ENCODE results near the gene PLBD2. TPM values are rescaled to one million over a fixed set of nuclear protein-coding genes. Genes with fewer than 3 reads are reported as not detected.
A peak's percentile ranks its signal among the peaks of the same experiment; 100 is the strongest.

Gene PLBD2
- 23.8 TPM for polyA plus RNA-seq (2013, experiment 1 of 2)
- polyA plus RNA-seq (2013, experiment 2 of 2) = 24.2 TPM

GRCh38 chr12:113358381-113359132, at the start of gene PLBD2:
Gene PLBD2, plus strand, starts transcription at chr12:113358587. Its CDS starts 14 bp downstream, at chr12:113358601.
- Histone ChIP-seq H3K18ac (ENCODE audit: low read length) (peak within 1 kb of the TSS; percentile 93), H3K27ac (replicated peaks; ENCODE audit: low read length) (no peak within 1 kb of the TSS), H2AFZ (ENCODE audit: low read length) (peak within 1 kb of the TSS; percentile 99), H3K4me3 (ENCODE audit: low read length in 2 of 2) (peak within 1 kb of the TSS; percentile 94 to 98), H3K4me1 (ENCODE audit: control insufficient read depth in 2 of 2, insufficient read depth in 1 of 2, low read depth in 1 of 2, low read length in 2 of 2) (peaks cover 6 to 9% of the 10 kb centered on the region in 2 donors), H2BK15ac (ENCODE audit: low read length) (peak within 1 kb of the TSS; percentile 92), H3K14ac (ENCODE audit: low read length) (peak within 1 kb of the TSS; percentile 14), H3K9ac (ENCODE audit: low read depth, low read length, poor library complexity) (peak within 1 kb of the TSS; percentile 89), H2BK120ac (ENCODE audit: low read depth, low read length) (no peak within 1 kb of the TSS), H3K36me3 (replicated peaks in 1 of 2; ENCODE audit: control insufficient read depth in 2 of 2, insufficient read depth in 2 of 2, low read length in 2 of 2) (peaks cover 0 to 6% of the 10 kb centered on the region in 2 donors), H3K9me3 (replicated peaks in 1 of 2; ENCODE audit: control insufficient read depth in 2 of 2, insufficient read depth in 1 of 2, low read depth in 1 of 2, low read length in 2 of 2) (no peaks in the 10 kb centered on the region), H4K8ac (ENCODE audit: low read depth, low read length) (peak within 1 kb of the TSS; percentile 17), H2AK5ac (ENCODE audit: low read depth, low read length) (no peak within 1 kb of the TSS), H3K79me1 (ENCODE audit: low read depth, low read length) (peaks cover 5% of the 10 kb centered on the region), H3K4ac (ENCODE audit: low read length) (peak within 1 kb of the TSS; percentile 57), H3K4me2 (ENCODE audit: insufficient read depth, low read length, poor library complexity, severe bottlenecking) (peak within 1 kb of the TSS; percentile 89), H3K27me3 (ENCODE audit: control insufficient read depth in 3 of 3, insufficient read depth in 3 of 3, low read depth in 1 of 3, low read length in 3 of 3) (no peaks in the 10 kb centered on the region), H2BK5ac (ENCODE audit: low read length) (no peak within 1 kb of the TSS), H4K91ac (ENCODE audit: low read depth, low read length, poor library complexity) (no peak within 1 kb of the TSS), H3K23ac (ENCODE audit: low read depth, low read length, poor library complexity) (peak within 1 kb of the TSS; percentile 51), H2BK12ac (ENCODE audit: low read length) (peak within 1 kb of the TSS; percentile 46)
- no CpG with 5 or more reads among the region's 67 CpGs for WGBS, 2 donors (ENCODE audit: extremely low coverage in 2 of 2, insufficient read length in 2 of 2, insufficient replicate concordance in 1 of 2)
- peak; percentile 89 for DNase-seq (ENCODE audit: low spot score)

DNA sequence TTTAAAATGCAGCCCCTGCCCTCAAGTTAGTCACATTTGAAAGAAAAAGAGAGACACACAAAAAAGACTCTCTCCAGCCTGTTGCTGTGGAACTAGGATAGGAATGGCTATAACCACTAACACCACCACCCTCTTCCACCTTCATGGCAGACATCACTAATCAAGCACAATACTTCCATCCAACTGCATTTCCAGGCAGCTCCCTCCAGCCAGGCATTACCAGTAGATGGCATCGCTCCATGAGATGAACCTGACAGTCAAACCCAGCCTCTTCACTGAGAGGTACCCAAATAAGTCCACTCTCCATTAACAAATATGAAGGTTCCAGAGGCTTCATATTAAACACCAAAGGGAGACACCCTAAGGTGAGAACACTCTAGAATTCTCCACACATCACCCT, 47.9 kb upstream of the PLBD2 start:
- no peak overlapping the region for H2BK15ac ChIP-seq (ENCODE audit: low read length)
- H3K4me1 ChIP-seq (ENCODE audit: control insufficient read depth in 2 of 2, insufficient read depth in 1 of 2, low read depth in 1 of 2, low read length in 2 of 2) = peaks cover 0 to 8% of the 10 kb centered on the region in 2 donors
- H4K91ac ChIP-seq (ENCODE audit: low read depth, low read length, poor library complexity) = no peak overlapping the region
- no peak overlapping the region for H2BK120ac ChIP-seq (ENCODE audit: low read depth, low read length)
- DNase-seq (ENCODE audit: low spot score) = no peak
- peaks cover 2 to 27% of the 10 kb centered on the region in 2 donors for H3K36me3 ChIP-seq (replicated peaks in 1 of 2; ENCODE audit: control insufficient read depth in 2 of 2, insufficient read depth in 2 of 2, low read length in 2 of 2)
- WGBS, 2 donors (ENCODE audit: extremely low coverage in 2 of 2, insufficient read length in 2 of 2, insufficient replicate concordance in 1 of 2) = no CpG with 5 or more reads among the region's 1 CpG
- H3K18ac ChIP-seq (ENCODE audit: low read length) = no peak overlapping the region
- H3K4me2 ChIP-seq (ENCODE audit: insufficient read depth, low read length, poor library complexity, severe bottlenecking) = no peak overlapping the region
- no peaks in the 10 kb centered on the region for H3K79me1 ChIP-seq (ENCODE audit: low read depth, low read length)
- H3K27me3 ChIP-seq (ENCODE audit: control insufficient read depth in 3 of 3, insufficient read depth in 3 of 3, low read depth in 1 of 3, low read length in 3 of 3) = no peaks in the 10 kb centered on the region
- no peaks in the 10 kb centered on the region for H3K9me3 ChIP-seq (replicated peaks in 1 of 2; ENCODE audit: control insufficient read depth in 2 of 2, insufficient read depth in 1 of 2, low read depth in 1 of 2, low read length in 2 of 2)
- no peak overlapping the region for H3K27ac ChIP-seq (replicated peaks; ENCODE audit: low read length)
- no peak overlapping the region for H2BK12ac ChIP-seq (ENCODE audit: low read length)
- H3K14ac ChIP-seq (ENCODE audit: low read length) = no peak overlapping the region
- H2AFZ ChIP-seq (ENCODE audit: low read length) = no peak overlapping the region
- no peak overlapping the region for H3K4ac ChIP-seq (ENCODE audit: low read length)
- no peak overlapping the region for H3K4me3 ChIP-seq (ENCODE audit: low read length in 2 of 2)
- H3K23ac ChIP-seq (ENCODE audit: low read depth, low read length, poor library complexity) = no peak overlapping the region
- no peak overlapping the region for H2AK5ac ChIP-seq (ENCODE audit: low read depth, low read length)
- H2BK5ac ChIP-seq (ENCODE audit: low read length) = no peak overlapping the region
- H3K9ac ChIP-seq (ENCODE audit: low read depth, low read length, poor library complexity) = no peak overlapping the region
- no peak overlapping the region for H4K8ac ChIP-seq (ENCODE audit: low read depth, low read length)

DNA sequence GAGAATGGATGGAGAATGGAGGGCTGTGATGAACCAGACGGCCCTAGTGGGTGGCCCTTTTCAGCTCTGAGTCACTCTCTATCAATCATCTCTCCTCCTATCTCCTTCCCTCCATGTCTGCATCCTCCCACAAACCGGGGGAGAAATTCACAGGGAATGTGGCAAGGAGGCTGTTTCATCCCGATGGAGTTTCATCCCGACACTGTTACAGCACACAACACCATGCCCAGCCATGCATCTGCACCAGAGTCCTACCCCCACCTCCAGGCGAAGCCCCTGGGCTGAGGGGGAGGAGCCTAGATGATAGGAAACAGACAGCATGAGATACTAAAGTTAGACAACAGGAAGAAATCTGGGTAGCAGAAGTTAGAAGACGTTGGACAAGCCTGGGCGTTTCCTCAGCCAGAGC, 44.3 kb upstream of the PLBD2 start:
- Histone ChIP-seq H3K4me2 (ENCODE audit: insufficient read depth, low read length, poor library complexity, severe bottlenecking) (no peak overlapping the region), H2BK15ac (ENCODE audit: low read length) (no peak overlapping the region), H3K79me1 (ENCODE audit: low read depth, low read length) (no peaks in the 10 kb centered on the region), H2BK5ac (ENCODE audit: low read length) (no peak overlapping the region), H3K4me1 (ENCODE audit: control insufficient read depth in 2 of 2, insufficient read depth in 1 of 2, low read depth in 1 of 2, low read length in 2 of 2) (peaks cover 0 to 3% of the 10 kb centered on the region in 2 donors), H3K4ac (ENCODE audit: low read length) (no peak overlapping the region), H3K9me3 (replicated peaks in 1 of 2; ENCODE audit: control insufficient read depth in 2 of 2, insufficient read depth in 1 of 2, low read depth in 1 of 2, low read length in 2 of 2) (no peaks in the 10 kb centered on the region), H2BK12ac (ENCODE audit: low read length) (no peak overlapping the region), H3K9ac (ENCODE audit: low read depth, low read length, poor library complexity) (no peak overlapping the region), H3K4me3 (ENCODE audit: low read length in 2 of 2) (no peak overlapping the region), H2AK5ac (ENCODE audit: low read depth, low read length) (no peak overlapping the region), H4K8ac (ENCODE audit: low read depth, low read length) (no peak overlapping the region), H4K91ac (ENCODE audit: low read depth, low read length, poor library complexity) (no peak overlapping the region), H2BK120ac (ENCODE audit: low read depth, low read length) (no peak overlapping the region), H3K27ac (replicated peaks; ENCODE audit: low read length) (no peak overlapping the region), H3K36me3 (replicated peaks in 1 of 2; ENCODE audit: control insufficient read depth in 2 of 2, insufficient read depth in 2 of 2, low read length in 2 of 2) (peaks cover 4 to 41% of the 10 kb centered on the region in 2 donors), H3K14ac (ENCODE audit: low read length) (no peak overlapping the region), H3K27me3 (ENCODE audit: control insufficient read depth in 3 of 3, insufficient read depth in 3 of 3, low read depth in 1 of 3, low read length in 3 of 3) (no peaks in the 10 kb centered on the region), H3K18ac (ENCODE audit: low read length) (no peak overlapping the region), H2AFZ (ENCODE audit: low read length) (no peak overlapping the region), H3K23ac (ENCODE audit: low read depth, low read length, poor library complexity) (no peak overlapping the region)
- WGBS, 2 donors (ENCODE audit: extremely low coverage in 2 of 2, insufficient read length in 2 of 2, insufficient replicate concordance in 1 of 2) = no CpG with 5 or more reads among the region's 7 CpGs
- no peak for DNase-seq (ENCODE audit: low spot score)

DNA sequence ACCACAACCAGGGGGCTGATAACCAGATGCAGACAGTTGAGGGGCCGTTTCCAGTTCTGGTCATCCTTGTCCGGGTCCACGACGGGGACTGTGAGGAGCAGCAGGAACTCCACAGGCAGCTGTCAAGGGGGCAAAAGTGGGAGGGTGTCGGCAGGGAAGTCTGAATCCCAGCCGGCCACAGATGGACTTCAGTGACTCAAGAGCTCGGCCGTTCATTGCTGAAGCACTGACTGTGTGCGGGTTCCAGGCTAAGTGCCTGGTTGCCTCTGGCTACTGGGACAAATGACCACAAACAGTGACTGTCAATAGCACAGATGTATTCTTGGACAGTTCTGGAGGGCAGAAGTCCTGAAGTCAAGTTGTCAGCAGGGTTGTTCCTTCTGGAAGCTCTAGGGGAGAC, 43.0 kb upstream of the PLBD2 start:
- H2AK5ac ChIP-seq (ENCODE audit: low read depth, low read length) = no peak overlapping the region
- no peaks in the 10 kb centered on the region for H3K79me1 ChIP-seq (ENCODE audit: low read depth, low read length)
- peaks cover 0 to 3% of the 10 kb centered on the region in 2 donors for H3K4me1 ChIP-seq (ENCODE audit: control insufficient read depth in 2 of 2, insufficient read depth in 1 of 2, low read depth in 1 of 2, low read length in 2 of 2)
- no peak overlapping the region for H3K27ac ChIP-seq (replicated peaks; ENCODE audit: low read length)
- no peak overlapping the region for H3K14ac ChIP-seq (ENCODE audit: low read length)
- H3K9me3 ChIP-seq (replicated peaks in 1 of 2; ENCODE audit: control insufficient read depth in 2 of 2, insufficient read depth in 1 of 2, low read depth in 1 of 2, low read length in 2 of 2) = no peaks in the 10 kb centered on the region
- no peak overlapping the region for H2BK120ac ChIP-seq (ENCODE audit: low read depth, low read length)
- no peak overlapping the region for H2BK5ac ChIP-seq (ENCODE audit: low read length)
- no peak overlapping the region for H3K4ac ChIP-seq (ENCODE audit: low read length)
- H4K91ac ChIP-seq (ENCODE audit: low read depth, low read length, poor library complexity) = no peak overlapping the region
- no peak overlapping the region for H4K8ac ChIP-seq (ENCODE audit: low read depth, low read length)
- H3K18ac ChIP-seq (ENCODE audit: low read length) = no peak overlapping the region
- H3K9ac ChIP-seq (ENCODE audit: low read depth, low read length, poor library complexity) = no peak overlapping the region
- DNase-seq (ENCODE audit: low spot score) = no peak
- H2BK12ac ChIP-seq (ENCODE audit: low read length) = no peak overlapping the region
- no CpG with 5 or more reads among the region's 9 CpGs for WGBS, 2 donors (ENCODE audit: extremely low coverage in 2 of 2, insufficient read length in 2 of 2, insufficient replicate concordance in 1 of 2)
- H3K4me3 ChIP-seq (ENCODE audit: low read length in 2 of 2) = no peak overlapping the region
- H2AFZ ChIP-seq (ENCODE audit: low read length) = no peak overlapping the region
- no peak overlapping the region for H3K23ac ChIP-seq (ENCODE audit: low read depth, low read length, poor library complexity)
- H2BK15ac ChIP-seq (ENCODE audit: low read length) = no peak overlapping the region
- H3K4me2 ChIP-seq (ENCODE audit: insufficient read depth, low read length, poor library complexity, severe bottlenecking) = no peak overlapping the region
- H3K36me3 ChIP-seq (replicated peaks in 1 of 2; ENCODE audit: control insufficient read depth in 2 of 2, insufficient read depth in 2 of 2, low read length in 2 of 2) = peaks cover 4 to 32% of the 10 kb centered on the region in 2 donors
- no peaks in the 10 kb centered on the region for H3K27me3 ChIP-seq (ENCODE audit: control insufficient read depth in 3 of 3, insufficient read depth in 3 of 3, low read depth in 1 of 3, low read length in 3 of 3)

Measured in neuronal stem cell (in vitro differentiated cells).